ENCODE data around the gene NKX2-4. TPM values are rescaled to one million over a fixed set of nuclear protein-coding genes. Genes with fewer than 3 reads are reported as not detected.
"Not testable (repeated sequence)": the region's sequence is repeated elsewhere in the genome, so short reads cannot be mapped to it uniquely, and the experiment has no call there.

NKX2-4 gene
- total RNA-seq, 1 experiment from 2014 or later: not detected

DNA sequence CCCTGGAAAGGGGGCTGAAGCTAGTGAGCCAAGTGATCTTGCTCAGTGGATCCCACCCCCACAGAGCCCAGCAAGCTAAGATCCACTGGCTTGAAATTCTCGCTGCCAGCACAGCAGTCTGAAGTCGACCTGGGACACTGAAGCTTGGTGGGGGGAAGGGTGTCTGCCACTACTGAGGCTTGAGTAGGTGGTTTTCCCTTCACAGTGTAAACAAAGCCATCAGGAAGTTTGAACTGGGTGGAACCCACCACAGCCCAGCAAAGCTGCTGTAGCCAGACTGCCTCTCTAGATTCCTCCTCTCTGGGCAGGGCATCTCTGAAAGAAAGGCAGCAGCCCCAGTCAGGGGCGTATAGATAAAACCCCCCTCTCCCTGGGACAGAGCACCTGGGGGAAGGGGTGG, 16.7 kb upstream of the NKX2-4 start:
- H3K9ac ChIP-seq (ENCODE audit: low read length); ATAC-seq; H4K20me1 ChIP-seq (ENCODE audit: insufficient read depth); CTCF ChIA-PET; H3K4me1 ChIP-seq (ENCODE audit: control insufficient read depth in 1 of 2, insufficient read depth in 2 of 2, low read length in 2 of 2); H3K4me2 ChIP-seq (ENCODE audit: low read length); H3K27ac ChIP-seq (ENCODE audit: low read depth, low read length); H3K27me3 ChIP-seq (ENCODE audit: insufficient read depth, low read length); POLR2A ChIA-PET; RAD21 ChIA-PET (ENCODE audit: low non-redundant PET in 1 of 2, low total read pairs in 2 of 2, uncharacterized antibody in 2 of 2, unreplicated experiment in 2 of 2); intact Hi-C loops (cut with micrococcal nuclease); DNase-seq (ENCODE audit: low read depth, low spot score); H2AFZ ChIP-seq (ENCODE audit: low read depth, low read length, poor library complexity, severe bottlenecking); BruUV-seq (replicated peaks); H3K79me2 ChIP-seq (ENCODE audit: insufficient read depth, low read length); H3K4me3 ChIP-seq (replicated peaks in 1 of 2; ENCODE audit: low read depth in 1 of 2, low read length in 2 of 2); H3K9me2 ChIP-seq (ENCODE audit: insufficient read depth); H3K36me3 ChIP-seq (ENCODE audit: control insufficient read depth in 1 of 2, insufficient read depth in 2 of 2, low read length in 2 of 2): not testable (repeated sequence)
- peaks cover 0 to 10% of the 10 kb centered on the region in 2 experiments; a peak in 1 of 4 replicates for H3K9me3 ChIP-seq (ENCODE audit: control insufficient read depth in 1 of 2, insufficient read depth in 1 of 2, low read depth in 1 of 2, low read length in 2 of 2)

DNA sequence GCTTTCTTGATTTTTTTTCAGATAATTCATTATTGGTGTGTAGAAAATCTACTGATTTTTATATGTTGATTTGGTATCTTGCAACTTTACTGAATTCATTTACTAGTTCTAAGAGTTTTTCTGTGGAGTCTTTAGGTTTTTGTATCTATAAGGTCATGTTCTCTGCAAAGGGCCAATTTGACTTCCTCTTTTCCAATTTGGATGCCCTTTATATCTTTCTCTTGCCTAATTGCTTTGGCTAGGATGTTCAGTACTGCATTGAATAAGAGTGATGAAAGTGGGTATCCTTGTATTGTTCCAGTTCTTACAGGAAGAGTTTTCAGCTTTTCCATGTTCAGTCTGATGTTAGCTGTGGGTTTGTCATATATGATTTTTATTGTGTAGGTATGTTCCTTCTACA, 14.4 kb upstream of the NKX2-4 start:
- no peak overlapping the region for H3K4me3 ChIP-seq (replicated peaks in 1 of 2; ENCODE audit: low read depth in 1 of 2, low read length in 2 of 2)
- no peaks in the 10 kb centered on the region for H3K9me2 ChIP-seq (ENCODE audit: insufficient read depth)
- H3K79me2 ChIP-seq (ENCODE audit: insufficient read depth, low read length): no peaks in the 10 kb centered on the region
- no peak overlapping the region for H2AFZ ChIP-seq (ENCODE audit: low read depth, low read length, poor library complexity, severe bottlenecking)
- ATAC-seq: no peak
- H3K4me1 ChIP-seq (ENCODE audit: control insufficient read depth in 1 of 2, insufficient read depth in 2 of 2, low read length in 2 of 2): no peaks in the 10 kb centered on the region
- no peak overlapping the region for H3K9ac ChIP-seq (ENCODE audit: low read length)
- peaks cover 0 to 10% of the 10 kb centered on the region in 2 experiments; a peak in 1 of 4 replicates for H3K9me3 ChIP-seq (ENCODE audit: control insufficient read depth in 1 of 2, insufficient read depth in 1 of 2, low read depth in 1 of 2, low read length in 2 of 2)
- ChIA-PET POLR2A (no interaction called here), RAD21 (ENCODE audit: low non-redundant PET in 1 of 2, low total read pairs in 2 of 2, uncharacterized antibody in 2 of 2, unreplicated experiment in 2 of 2) (no interaction called here), CTCF (no interaction called here)
- no peaks in the 10 kb centered on the region for H3K36me3 ChIP-seq (ENCODE audit: control insufficient read depth in 1 of 2, insufficient read depth in 2 of 2, low read length in 2 of 2)
- H3K27ac ChIP-seq (ENCODE audit: low read depth, low read length): no peak overlapping the region
- no TSS peak for BruUV-seq (replicated peaks)
- DNase-seq (ENCODE audit: low read depth, low spot score): no peak
- H4K20me1 ChIP-seq (ENCODE audit: insufficient read depth): no peaks in the 10 kb centered on the region
- H3K4me2 ChIP-seq (ENCODE audit: low read length): no peak overlapping the region
- intact Hi-C loops (cut with micrococcal nuclease): no loop called here
- H3K27me3 ChIP-seq (ENCODE audit: insufficient read depth, low read length): no peaks in the 10 kb centered on the region
- TF ChIP-seq CEBPB (IDR thresholded peaks at IDR 0.05; ENCODE audit: low read depth) (no peak), SP1 (IDR thresholded peaks at IDR 0.05; ENCODE audit: low read depth) (no peak), RAD21 (IDR thresholded peaks at IDR 0.05; ENCODE audit: low read depth) (no peak), ELF1 (IDR thresholded peaks at IDR 0.05; ENCODE audit: borderline replicate concordance, low read depth) (no peak), EZH2 (IDR thresholded peaks at IDR 0.05) (no peak), SIN3A (IDR thresholded peaks at IDR 0.05; ENCODE audit: low read depth) (no peak), POLR2A (IDR thresholded peaks at IDR 0.05; ENCODE audit: borderline replicate concordance, extremely low read depth, insufficient read depth, insufficient read length) (no peak), FOSL1 (IDR thresholded peaks at IDR 0.05; ENCODE audit: low read depth) (no peak), ZNF274 (IDR thresholded peaks at IDR 0.05; ENCODE audit: low read depth, low read length) (no peak)
- TF ChIP-seq, protein P1, sequence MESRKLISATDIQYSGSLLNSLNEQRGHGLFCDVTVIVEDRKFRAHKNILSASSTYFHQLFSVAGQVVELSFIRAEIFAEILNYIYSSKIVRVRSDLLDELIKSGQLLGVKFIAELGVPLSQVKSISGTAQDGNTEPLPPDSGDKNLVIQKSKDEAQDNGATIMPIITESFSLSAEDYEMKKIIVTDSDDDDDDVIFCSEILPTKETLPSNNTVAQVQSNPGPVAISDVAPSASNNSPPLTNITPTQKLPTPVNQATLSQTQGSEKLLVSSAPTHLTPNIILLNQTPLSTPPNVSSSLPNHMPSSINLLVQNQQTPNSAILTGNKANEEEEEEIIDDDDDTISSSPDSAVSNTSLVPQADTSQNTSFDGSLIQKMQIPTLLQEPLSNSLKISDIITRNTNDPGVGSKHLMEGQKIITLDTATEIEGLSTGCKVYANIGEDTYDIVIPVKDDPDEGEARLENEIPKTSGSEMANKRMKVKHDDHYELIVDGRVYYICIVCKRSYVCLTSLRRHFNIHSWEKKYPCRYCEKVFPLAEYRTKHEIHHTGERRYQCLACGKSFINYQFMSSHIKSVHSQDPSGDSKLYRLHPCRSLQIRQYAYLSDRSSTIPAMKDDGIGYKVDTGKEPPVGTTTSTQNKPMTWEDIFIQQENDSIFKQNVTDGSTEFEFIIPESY (IDR thresholded peaks at IDR 0.05; ENCODE audit: extremely low read depth, insufficient replicate concordance, low read length): no peak
